Fibroblast of the aortic adventitia (primary cell): Measurements from ENCODE around the gene PEX11B. TPM values are rescaled to one million over a fixed set of nuclear protein-coding genes. Genes with fewer than 3 reads are reported as not detected.
"Not testable (repeated sequence)": the region's sequence is repeated elsewhere in the genome, so short reads cannot be mapped to it uniquely, and the experiment has no call there.

Experiments used
- DNase-seq: peaks from one replicate; pipeline ENCODE4 v3.0.0-alpha.2; 2010; ENCODE audit warnings: low read depth
- H3K4me3 ChIP-seq: 2 replicates; pipeline ENCODE4 v1.5.1; 2011; ENCODE audit warnings: low read depth, mild to moderate bottlenecking, control low read depth, low read length, moderate library complexity
- CTCF ChIP-seq: IDR thresholded peaks from 2 replicates; pipeline ENCODE4 v1.5.1; 2011; ENCODE audit warnings: mild to moderate bottlenecking, low read length, control low read depth, inconsistent platforms; ENCODE audit not compliant: insufficient read depth
- total RNA-seq: library from RNA; depleted of rRNA; stranded (reverse); fragments of >200 nt; gene quantifications from 2 replicates; pipeline ENCODE4 v1.2.3, GENCODE V29; 2012; ENCODE audit warnings: low replicate concordance

The PEX11B gene
- total RNA-seq, 1 donor, result 26.8 TPM

- TF ChIP-seq CTCF, result no peak
- DNase-seq, result no peak
- no peak overlapping the region for H3K4me3 ChIP-seq
Measured at GRCh38 chr1:145942405-145942804, 23.9 kb upstream of the PEX11B start.

DNA sequence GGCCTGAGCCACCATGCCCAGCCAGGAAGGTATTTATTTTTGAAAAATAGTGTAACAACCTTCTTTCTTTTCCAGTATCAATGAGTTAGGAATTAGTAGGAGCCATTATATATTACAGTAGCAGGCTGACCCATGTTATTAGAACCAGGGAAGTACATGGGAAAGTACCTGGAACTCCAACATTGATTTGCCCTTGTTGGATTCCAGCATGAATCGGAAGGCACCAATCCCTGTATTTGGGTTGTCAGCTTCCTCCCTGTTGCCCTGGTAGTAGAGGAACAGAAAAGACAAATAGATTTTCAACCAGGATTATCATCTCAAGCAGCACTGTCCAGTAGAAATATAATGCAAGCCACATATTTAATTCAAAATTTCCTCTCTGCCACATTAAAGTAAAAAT is 18.9 kb upstream of the PEX11B start:
- no peak for DNase-seq

DNA sequence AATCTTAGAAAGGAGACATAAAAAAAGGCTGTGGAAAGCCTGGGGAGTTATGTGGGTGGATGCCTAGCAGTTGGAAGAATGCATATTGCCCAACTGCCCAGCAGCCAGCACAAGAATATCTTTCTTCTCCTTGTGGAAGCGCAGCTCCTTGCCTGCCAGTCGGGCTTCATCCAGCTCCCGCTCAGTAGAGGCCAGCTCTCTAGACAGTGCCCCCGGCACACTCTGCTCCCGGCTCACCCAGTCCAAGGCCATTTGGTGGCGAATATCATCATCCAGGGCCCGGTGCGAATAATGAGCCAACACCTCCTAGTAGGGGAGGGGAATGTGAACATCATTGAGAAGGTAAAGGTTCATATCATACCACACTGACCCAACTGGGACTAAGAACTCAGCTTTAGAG is 17.7 kb upstream of the PEX11B start:
- no peak for DNase-seq
- no peak overlapping the region for H3K4me3 ChIP-seq
- TF ChIP-seq CTCF, result no peak

More for the DNA sequence above, 18.9 kb upstream of the PEX11B start:
- H3K4me3 ChIP-seq, result no peak overlapping the region
- TF ChIP-seq CTCF, result no peak

DNA sequence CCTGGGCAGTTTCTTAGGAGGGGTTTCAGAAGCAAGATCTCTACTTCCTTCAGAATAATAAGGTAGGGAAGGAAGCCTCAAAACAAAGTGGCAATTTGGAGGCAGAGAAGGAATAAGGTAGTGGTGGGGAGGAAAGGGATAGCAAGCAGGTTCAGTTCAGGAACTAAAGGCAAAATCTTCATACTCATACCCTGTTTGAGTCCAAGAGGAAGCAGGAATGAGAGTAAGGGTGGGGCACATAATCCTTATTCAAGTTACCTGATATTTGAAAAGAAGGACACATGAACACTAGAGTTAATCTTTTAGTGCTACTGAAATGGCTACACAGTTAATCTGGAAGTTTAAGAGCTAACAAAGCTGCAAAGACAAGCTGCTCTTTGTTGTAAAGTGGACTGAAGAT is 17.2 kb upstream of the PEX11B start:
- no peak overlapping the region for H3K4me3 ChIP-seq
- no peak for DNase-seq
- TF ChIP-seq CTCF, result no peak

- not testable (repeated sequence) for H3K4me3 ChIP-seq, DNase-seq
Measured at GRCh38 chr1:145932522-145933009, 14.0 kb upstream of the PEX11B start.

DNA sequence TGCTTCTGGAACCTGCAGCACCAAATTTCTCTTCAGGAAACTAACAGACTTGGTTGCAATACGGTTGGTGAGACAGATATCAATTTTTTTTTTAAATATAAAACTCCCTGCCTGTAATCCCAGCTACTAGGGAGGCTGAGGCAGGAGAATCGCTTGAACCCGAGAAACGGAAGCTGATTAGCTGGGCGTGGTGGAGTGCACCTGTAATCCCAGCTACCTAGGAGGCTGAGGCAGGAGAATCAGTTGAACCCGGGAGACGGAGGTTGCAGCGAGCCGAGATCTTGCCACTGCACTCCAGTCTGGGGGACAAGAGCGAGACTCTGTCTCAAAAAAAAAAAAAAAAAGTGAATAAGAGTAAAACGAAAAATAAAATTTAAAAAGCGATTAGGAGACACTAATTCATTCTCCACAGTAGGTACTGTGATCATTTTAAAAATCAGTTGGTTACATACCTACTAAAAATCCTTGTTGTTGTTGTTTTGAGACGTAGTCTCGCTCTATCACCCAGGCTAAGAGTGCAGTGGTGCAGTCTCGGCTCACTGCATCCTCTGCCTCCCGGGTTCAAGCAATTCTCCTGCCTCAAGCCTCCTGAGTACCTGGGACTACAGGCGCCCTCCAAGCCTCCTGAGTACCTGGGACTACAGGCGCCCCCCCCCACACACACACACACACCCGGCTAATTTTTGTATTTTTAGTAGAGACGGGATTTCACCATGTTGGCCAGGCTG is 9.6 kb upstream of the PEX11B start:
- peak overlapping the region; percentile 93 for H3K4me3 ChIP-seq
- no peak for DNase-seq
- TF ChIP-seq CTCF, result no peak

GRCh38 chr1:145927063-145927886 is 8.8 kb upstream of the PEX11B start, which contains the start of gene RBM8A:
Gene RBM8A, minus strand, starts transcription at chr1:145927484. Its CDS starts 58 bp downstream, at chr1:145927426.
- TF ChIP-seq CTCF, result peak; percentile 72
- H3K4me3 ChIP-seq, result peak within 1 kb of the TSS; percentile 93

More at GRCh38 chr1:145927063-145927886, 8.8 kb upstream of the PEX11B start, which contains the start of gene RBM8A:
- DNase-seq, result peak; percentile 99
